Thoracic aorta (tissue), 2 donors: Measurements from ENCODE around the gene CCT7. TPM values are rescaled to one million over a fixed set of nuclear protein-coding genes. Genes with fewer than 3 reads are reported as not detected.

Experiments
- ATAC-seq: fragments of 150-250 bp; one replicate; pipeline ENCODE4 v1.8.0; 2017; ENCODE audit warnings: low read depth; ENCODE audit not compliant: insufficient number of reproducible peaks, low FRiP score
- DNase-seq: peaks from one replicate; pipeline ENCODE4 v3.0.0-alpha.2; 2020; ENCODE audit warnings: low spot score
- H3K27ac ChIP-seq, 2 donors: fragments of 200-600 bp; sonication (generic); 1 replicate in 1 of 2; 2 replicates in 1 of 2; pipeline ENCODE4 v1.5.1; 2016; ENCODE audit warnings: mild to moderate bottlenecking in 2 of 2, moderate library complexity in 2 of 2
- H3K27me3 ChIP-seq: fragments of 200-600 bp; sonication (generic); replicated peaks from 2 replicates; pipeline ENCODE4 v1.6.0; 2016; ENCODE audit warnings: mild to moderate bottlenecking; ENCODE audit not compliant: insufficient read depth
- H3K36me3 ChIP-seq: fragments of 200-600 bp; sonication (generic); one replicate; pipeline ENCODE4 v1.5.1; 2016
- H3K4me1 ChIP-seq, 2 donors: fragments of 200-600 bp; sonication (generic); 1 replicate in 1 of 2; 2 replicates in 1 of 2; pipeline versions ENCODE4 v1.5.1 to v1.6.0; 2016; ENCODE audit warnings: low read depth in 2 of 2, mild to moderate bottlenecking in 1 of 2; ENCODE audit not compliant: control insufficient read depth in 1 of 2
- H3K4me3 ChIP-seq: fragments of 200-600 bp; sonication (generic); 2 replicates; pipeline ENCODE4 v1.5.1; 2016; ENCODE audit warnings: mild to moderate bottlenecking
- H3K9me3 ChIP-seq: fragments of 200-600 bp; sonication (generic); 2 replicates; pipeline ENCODE4 v1.5.1; 2016
- total RNA-seq, 2 donors: library from RNA; depleted of rRNA; stranded (reverse); fragments of >200 nt; gene quantifications; one replicate each; pipeline versions ENCODE4 v1.1.0 to v1.2.3, GENCODE V29; 2016
- TF ChIP-seq, protein P1 (sequence below): fragments of 200-600 bp; sonication (generic); IDR thresholded peaks from one replicate; pipeline ENCODE4 v1.5.1; 2019; ENCODE audit warnings: antibody characterized with exemption

CCT7 gene
- total RNA-seq, 2 donors from 2014 or later, result 121 to 144 TPM

DNA sequence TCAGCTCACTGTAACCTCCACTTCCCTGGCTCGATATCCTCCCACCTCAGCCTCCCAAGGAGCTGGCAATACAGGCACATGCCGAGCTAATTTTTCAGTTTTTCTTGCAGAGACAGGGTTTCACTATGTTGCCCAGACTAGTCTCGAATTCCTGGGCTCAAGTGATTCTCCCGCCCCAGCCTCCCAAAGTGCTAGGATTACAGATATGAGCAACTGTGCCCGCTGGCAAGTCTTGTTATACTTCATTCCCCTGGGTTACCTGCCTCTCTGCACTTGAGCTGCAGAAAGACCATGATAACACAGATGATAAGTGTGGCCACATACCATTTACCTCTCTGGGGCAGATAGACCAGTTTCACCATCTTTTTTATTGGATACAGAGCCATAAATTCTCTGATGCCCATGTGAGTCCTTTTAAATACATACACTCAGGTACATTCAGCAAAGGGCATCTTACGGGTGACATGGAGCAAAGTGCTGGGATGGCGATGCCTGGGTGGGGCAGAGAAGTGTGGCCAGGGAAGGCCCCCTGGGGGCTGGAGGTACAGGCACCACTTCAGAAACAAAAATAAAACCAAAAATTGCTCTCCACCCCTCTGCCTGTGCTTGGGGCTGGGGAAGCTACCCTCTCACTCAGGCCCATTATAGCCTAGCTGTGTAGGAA, 20.4 kb downstream of the CCT7 start:
- H3K36me3 ChIP-seq, result peaks cover 35% of the 10 kb centered on the region
- DNase-seq, result no peak

DNA sequence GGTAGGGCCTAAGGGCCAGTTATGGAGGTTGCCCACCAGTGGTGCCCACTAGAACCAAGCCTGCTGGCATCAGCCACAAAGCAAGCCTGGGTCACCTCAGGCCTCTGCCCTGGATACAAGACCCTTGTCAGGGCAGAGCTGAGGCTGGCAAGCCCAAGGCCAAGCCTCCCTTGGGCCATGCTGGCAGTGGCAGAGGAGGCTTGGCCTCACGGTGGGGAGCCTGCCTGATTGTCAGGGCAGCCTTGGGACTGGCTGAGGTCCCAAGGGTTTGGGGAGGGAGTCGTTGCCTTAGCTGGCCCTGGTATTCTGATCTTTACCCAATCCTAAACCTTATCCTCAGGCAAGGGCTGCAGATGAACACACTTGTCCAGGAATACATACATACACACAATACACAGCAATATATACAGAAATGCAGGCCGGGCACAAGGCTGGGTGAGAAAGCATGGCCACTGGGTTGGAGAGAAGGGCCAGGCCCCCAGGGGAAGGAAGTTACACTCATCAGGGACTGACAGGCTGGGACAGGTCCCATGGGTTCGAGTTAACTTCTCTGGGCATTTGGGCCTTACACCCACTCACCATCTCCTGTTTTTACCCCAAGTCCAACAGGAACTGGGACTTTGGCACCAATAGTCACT, 21.0 kb downstream of the CCT7 start:
- H3K36me3 ChIP-seq, result peaks cover 29% of the 10 kb centered on the region

More for the DNA sequence above, 20.4 kb downstream of the CCT7 start:
- TF ChIP-seq, protein P1, sequence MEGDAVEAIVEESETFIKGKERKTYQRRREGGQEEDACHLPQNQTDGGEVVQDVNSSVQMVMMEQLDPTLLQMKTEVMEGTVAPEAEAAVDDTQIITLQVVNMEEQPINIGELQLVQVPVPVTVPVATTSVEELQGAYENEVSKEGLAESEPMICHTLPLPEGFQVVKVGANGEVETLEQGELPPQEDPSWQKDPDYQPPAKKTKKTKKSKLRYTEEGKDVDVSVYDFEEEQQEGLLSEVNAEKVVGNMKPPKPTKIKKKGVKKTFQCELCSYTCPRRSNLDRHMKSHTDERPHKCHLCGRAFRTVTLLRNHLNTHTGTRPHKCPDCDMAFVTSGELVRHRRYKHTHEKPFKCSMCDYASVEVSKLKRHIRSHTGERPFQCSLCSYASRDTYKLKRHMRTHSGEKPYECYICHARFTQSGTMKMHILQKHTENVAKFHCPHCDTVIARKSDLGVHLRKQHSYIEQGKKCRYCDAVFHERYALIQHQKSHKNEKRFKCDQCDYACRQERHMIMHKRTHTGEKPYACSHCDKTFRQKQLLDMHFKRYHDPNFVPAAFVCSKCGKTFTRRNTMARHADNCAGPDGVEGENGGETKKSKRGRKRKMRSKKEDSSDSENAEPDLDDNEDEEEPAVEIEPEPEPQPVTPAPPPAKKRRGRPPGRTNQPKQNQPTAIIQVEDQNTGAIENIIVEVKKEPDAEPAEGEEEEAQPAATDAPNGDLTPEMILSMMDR, result no peak
- no peak for ATAC-seq
- Histone ChIP-seq H3K27ac (no peak overlapping the region), H3K4me3 (no peak overlapping the region), H3K27me3 (no peaks in the 10 kb centered on the region), H3K9me3 (no peaks in the 10 kb centered on the region), H3K4me1 (no peaks in the 10 kb centered on the region)

DNA sequence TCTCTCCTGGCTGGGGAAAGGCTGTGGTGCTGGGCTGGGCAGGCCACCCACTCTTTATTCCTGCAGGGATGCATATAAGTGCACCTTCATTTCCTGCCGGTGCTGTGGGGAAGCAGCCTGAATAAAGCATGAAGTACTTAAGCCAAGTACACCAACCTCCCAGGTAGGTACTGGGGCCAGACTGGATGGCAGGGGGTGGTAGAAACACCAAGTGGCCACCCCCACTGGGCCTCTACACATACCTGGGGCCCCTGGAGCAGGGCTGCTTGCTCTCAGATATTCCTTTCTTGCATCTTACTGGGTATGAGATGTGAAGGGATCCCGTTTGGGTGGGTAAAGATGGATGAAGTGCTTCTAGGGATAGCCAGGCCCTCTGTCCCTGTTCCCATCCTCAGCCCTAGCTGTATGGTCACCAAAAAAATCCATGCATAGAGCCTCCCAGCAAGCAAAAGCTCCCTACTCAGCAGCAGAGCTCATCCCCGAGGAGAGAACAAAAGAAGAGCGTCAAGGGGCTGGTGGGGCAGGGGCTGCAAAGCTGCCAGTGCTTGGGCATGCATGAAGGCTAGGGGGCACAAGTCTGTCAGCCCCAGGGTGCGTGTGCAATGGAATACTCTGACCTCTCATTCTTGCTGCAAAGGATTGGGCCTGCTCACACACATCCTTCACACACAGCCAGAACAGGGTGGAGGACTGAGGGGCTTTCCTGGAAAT, 22.0 kb downstream of the CCT7 start:
- ATAC-seq (no peak), DNase-seq (no peak)
- Histone ChIP-seq H3K27ac (no peak overlapping the region), H3K27me3 (no peaks in the 10 kb centered on the region), H3K36me3 (peaks cover 19% of the 10 kb centered on the region), H3K4me3 (no peak overlapping the region), H3K9me3 (no peaks in the 10 kb centered on the region), H3K4me1 (no peaks in the 10 kb centered on the region)
- TF ChIP-seq, protein P1, result no peak

More for the DNA sequence above, 21.0 kb downstream of the CCT7 start:
- Histone ChIP-seq H3K27me3 (no peaks in the 10 kb centered on the region), H3K4me1 (no peaks in the 10 kb centered on the region), H3K27ac (no peak overlapping the region), H3K9me3 (no peaks in the 10 kb centered on the region), H3K4me3 (no peak overlapping the region)
- TF ChIP-seq, protein P1, result no peak
- ATAC-seq, result no peak
- no peak for DNase-seq

DNA sequence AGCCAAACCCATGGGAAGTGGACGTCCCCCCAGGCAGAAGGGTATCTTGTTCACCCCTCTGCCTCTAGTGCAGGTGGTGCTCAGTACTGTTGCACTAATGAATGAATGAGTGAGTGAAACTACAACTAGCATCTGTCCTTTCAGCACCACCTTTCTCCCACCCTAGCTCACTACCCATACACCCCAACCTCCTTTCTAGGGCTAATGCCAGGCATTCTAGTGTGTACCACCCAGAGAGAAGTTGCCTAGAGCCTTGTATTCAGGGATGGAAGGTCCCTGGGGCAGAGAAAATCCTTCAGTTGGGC, 22.5 kb downstream of the CCT7 start:
- no peak overlapping the region for H3K27ac ChIP-seq
- peaks cover 18% of the 10 kb centered on the region for H3K36me3 ChIP-seq
- no peak for DNase-seq
- no peak overlapping the region for H3K4me3 ChIP-seq
- no peaks in the 10 kb centered on the region for H3K27me3 ChIP-seq
- no peak for ATAC-seq
- H3K4me1 ChIP-seq, result no peaks in the 10 kb centered on the region
- TF ChIP-seq, protein P1, result no peak
- no peaks in the 10 kb centered on the region for H3K9me3 ChIP-seq

DNA sequence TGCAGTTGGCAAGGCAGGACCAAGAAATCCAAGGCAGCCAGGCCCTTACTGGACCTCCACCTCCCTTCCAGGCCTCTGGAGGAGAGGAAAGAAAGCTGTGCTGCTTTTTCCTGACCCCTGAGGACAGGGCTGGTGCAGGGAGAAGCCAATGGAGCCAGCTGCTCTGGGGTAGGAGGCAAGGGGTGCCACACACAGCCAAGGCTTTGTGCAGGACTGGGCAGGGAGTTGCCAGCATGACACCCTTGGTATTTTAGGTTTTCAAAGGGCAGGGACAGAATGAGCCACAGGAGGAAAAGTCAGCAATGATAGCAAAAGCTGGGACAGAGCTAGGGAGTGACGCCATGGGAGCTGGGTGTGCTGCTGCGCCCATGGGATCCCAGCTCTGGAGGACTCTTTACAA, 22.9 kb downstream of the CCT7 start:
- TF ChIP-seq, protein P1, result no peak
- H3K27ac ChIP-seq, result no peak overlapping the region
- no peak for DNase-seq

More for the DNA sequence above, 22.9 kb downstream of the CCT7 start:
- Histone ChIP-seq H3K4me1 (no peaks in the 10 kb centered on the region), H3K9me3 (no peaks in the 10 kb centered on the region), H3K36me3 (peaks cover 18% of the 10 kb centered on the region), H3K4me3 (no peak overlapping the region), H3K27me3 (no peaks in the 10 kb centered on the region)
- no peak for ATAC-seq
